ENCODE measurements around the gene TACC2. TPM values are rescaled to one million over a fixed set of nuclear protein-coding genes. Genes with fewer than 3 reads are reported as not detected.
"Not testable (repeated sequence)": the region's sequence is repeated elsewhere in the genome, so short reads cannot be mapped to it uniquely, and the experiment has no call there.

Gene TACC2
- total RNA-seq, 4 donors from 2014 or later: 105 to 334 (median 235) TPM

- H3K36me3 ChIP-seq: no peaks in the 10 kb centered on the region
- no peaks in the 10 kb centered on the region for H3K9me3 ChIP-seq
- in situ Hi-C loops (cut with MboI; ENCODE audit: low sequenced_read_pairs in 4 of 4) (no loop called here), intact Hi-C loops (cut with DNase I; ENCODE audit: low total_unique reads) (no loop called here)
- ATAC-seq: peak; percentile 90 to 91
- peaks cover 68 to 70% of the 10 kb centered on the region in 2 donors for H3K4me1 ChIP-seq
- H3K27me3 ChIP-seq: no peaks in the 10 kb centered on the region
- DNase-seq: peak; percentile 85 to 96
- H3K27ac ChIP-seq: peak overlapping the region; percentile 94 to 98 (median 97)
- no peak for TF ChIP-seq CTCF (IDR thresholded peaks at IDR 0.05 in 4 of 5, conservative IDR thresholded peaks at IDR 0.05 in 1 of 5)
- TF ChIP-seq POLR2A (IDR thresholded peaks at IDR 0.05): peak; percentile 66 to 79
- peak overlapping the region in 1 of 4 donors; percentile 19 for H3K4me3 ChIP-seq
Observed at GRCh38 chr10:122013311-122013780, 24.4 kb downstream of the TACC2 start.

GRCh38 chr10:122014652-122015248 lies 25.8 kb downstream of the TACC2 start:
- Histone ChIP-seq H3K27me3 (no peaks in the 10 kb centered on the region), H3K27ac (peak overlapping the region; percentile 94 to 98 (median 97)), H3K9me3 (no peaks in the 10 kb centered on the region), H3K4me1 (peaks cover 70 to 72% of the 10 kb centered on the region in 2 donors), H3K4me3 (no peak overlapping the region), H3K36me3 (no peaks in the 10 kb centered on the region)
- in situ Hi-C loops (cut with MboI; ENCODE audit: low sequenced_read_pairs in 4 of 4) (no loop called here), intact Hi-C loops (cut with DNase I; ENCODE audit: low total_unique reads) (no loop called here)
- no peak for ATAC-seq
- TF ChIP-seq CTCF (IDR thresholded peaks at IDR 0.05 in 4 of 5, conservative IDR thresholded peaks at IDR 0.05 in 1 of 5): no peak
- TF ChIP-seq POLR2A (IDR thresholded peaks at IDR 0.05): no peak
- DNase-seq: no peak

- in situ Hi-C loops (cut with MboI; ENCODE audit: low sequenced_read_pairs in 4 of 4); H3K27me3 ChIP-seq; H3K36me3 ChIP-seq; H3K4me3 ChIP-seq; H3K9me3 ChIP-seq; intact Hi-C loops (cut with DNase I; ENCODE audit: low total_unique reads); ATAC-seq: not testable (repeated sequence)
- Histone ChIP-seq H3K4me1 (peaks cover 64 to 68% of the 10 kb centered on the region in 2 donors), H3K27ac (peak overlapping the region; percentile 91 to 98 (median 95))
- peak in 1 of 2 donors; percentile 16 for DNase-seq
Observed at GRCh38 chr10:122017926-122018325, 29.0 kb downstream of the TACC2 start.

- H3K4me3 ChIP-seq: peak overlapping the region; percentile 36 to 45 (median 44)
- H3K36me3 ChIP-seq: peaks cover 0 to 5% of the 10 kb centered on the region in 2 donors
- H3K27ac ChIP-seq: peak overlapping the region; percentile 91 to 98 (median 95)
- DNase-seq: no peak
- H3K27me3 ChIP-seq: no peaks in the 10 kb centered on the region
- peaks cover 60 to 64% of the 10 kb centered on the region in 2 donors for H3K4me1 ChIP-seq
- peak in 1 of 2 donors; percentile 1 for ATAC-seq
- no peak for TF ChIP-seq CTCF (IDR thresholded peaks at IDR 0.05 in 4 of 5, conservative IDR thresholded peaks at IDR 0.05 in 1 of 5)
- TF ChIP-seq POLR2A (IDR thresholded peaks at IDR 0.05): no peak
- intact Hi-C loops (cut with DNase I; ENCODE audit: low total_unique reads): no loop called here
- in situ Hi-C loops (cut with MboI; ENCODE audit: low sequenced_read_pairs in 4 of 4): no loop called here
- no peaks in the 10 kb centered on the region for H3K9me3 ChIP-seq
Observed at GRCh38 chr10:122018491-122018890, 29.5 kb downstream of the TACC2 start.

GRCh38 chr10:122018951-122019413 lies 30.0 kb downstream of the TACC2 start:
- in situ Hi-C loops (cut with MboI; ENCODE audit: low sequenced_read_pairs in 4 of 4) (no loop called here), intact Hi-C loops (cut with DNase I; ENCODE audit: low total_unique reads) (no loop called here)
- H3K36me3 ChIP-seq: peaks cover 0 to 5% of the 10 kb centered on the region in 2 donors
- peak overlapping the region; percentile 91 to 98 (median 95) for H3K27ac ChIP-seq
- DNase-seq (peak in 1 of 2 donors; percentile 72), ATAC-seq (peak; percentile 46 to 60)
- TF ChIP-seq POLR2A (IDR thresholded peaks at IDR 0.05) (peak; percentile 25 to 32), CTCF (IDR thresholded peaks at IDR 0.05 in 4 of 5, conservative IDR thresholded peaks at IDR 0.05 in 1 of 5) (no peak)
- H3K4me1 ChIP-seq: peaks cover 55 to 59% of the 10 kb centered on the region in 2 donors
- H3K27me3 ChIP-seq: no peaks in the 10 kb centered on the region
- no peaks in the 10 kb centered on the region for H3K9me3 ChIP-seq
- H3K4me3 ChIP-seq: peak overlapping the region; percentile 36 to 45 (median 44)

All from gastrocnemius medialis (tissue), 4 donors.